Smooth muscle cell (in vitro differentiated cells): ENCODE measurements around the gene RANBP3L. TPM values are rescaled to one million over a fixed set of nuclear protein-coding genes. Genes with fewer than 3 reads are reported as not detected.

Source experiments
- DNase-seq: peaks from one replicate; lab custom pipeline; 2025; ENCODE audit not compliant: unreplicated experiment; lab: John Stamatoyannopoulos, UW
- H2AFZ ChIP-seq: fragments of 200-600 bp; sonication (generic); 2 replicates; pipeline ENCODE4 v1.6.0; 2016; ENCODE audit warnings: antibody characterized with exemption, low read depth, mild to moderate bottlenecking
- H3F3A ChIP-seq: fragments of 200-600 bp; sonication (generic); 2 replicates; pipeline ENCODE4 v1.6.0; 2017; ENCODE audit warnings: antibody characterized with exemption, low read depth
- H3K27ac ChIP-seq: fragments of 200-600 bp; sonication (generic); 2 replicates; pipeline ENCODE4 v1.5.1; 2016; ENCODE audit warnings: low read depth, mild to moderate bottlenecking
- H3K27me3 ChIP-seq: fragments of 200-600 bp; sonication (generic); 2 replicates; pipeline ENCODE4 v1.6.1; 2016; ENCODE audit warnings: low read depth, mild to moderate bottlenecking
- H3K36me3 ChIP-seq: fragments of 200-600 bp; sonication (generic); 2 replicates; pipeline ENCODE4 v1.5.1; 2016; ENCODE audit warnings: low read depth
- H3K4me1 ChIP-seq: fragments of 200-600 bp; sonication (generic); 2 replicates; pipeline ENCODE4 v1.5.1; 2016; ENCODE audit warnings: low read depth
- H3K4me2 ChIP-seq: fragments of 200-600 bp; sonication (generic); 2 replicates; pipeline ENCODE4 v1.6.0; 2016; ENCODE audit warnings: mild to moderate bottlenecking
- H3K4me3 ChIP-seq: fragments of 200-600 bp; sonication (generic); 2 replicates; pipeline ENCODE4 v1.5.1; 2016; ENCODE audit warnings: mild to moderate bottlenecking
- H3K79me2 ChIP-seq: fragments of 200-600 bp; sonication (generic); 2 replicates; pipeline ENCODE4 v1.6.0; 2016; ENCODE audit warnings: low read depth, mild to moderate bottlenecking
- H3K9ac ChIP-seq: fragments of 200-600 bp; sonication (generic); 2 replicates; pipeline ENCODE4 v1.6.0; 2016; ENCODE audit warnings: low read depth
- H3K9me3 ChIP-seq: fragments of 200-600 bp; sonication (generic); replicated peaks from 2 replicates; pipeline ENCODE4 v1.5.1; 2016; ENCODE audit warnings: low read depth
- H4K20me1 ChIP-seq: fragments of 200-600 bp; sonication (generic); 2 replicates; pipeline ENCODE4 v1.6.0; 2016; ENCODE audit warnings: low read depth
- CTCF ChIP-seq: fragments of 200-600 bp; sonication (generic); IDR thresholded peaks from 2 replicates; pipeline ENCODE4 v1.5.1; 2017; ENCODE audit warnings: borderline replicate concordance, mild to moderate bottlenecking, antibody characterized with exemption; ENCODE audit not compliant: insufficient read depth, poor library complexity, severe bottlenecking
- WGBS: methylation state at CpG from one replicate; pipeline ENCODE4 v1.1.7; 2016; ENCODE audit warnings: low lambda C conversion rate; 5-methylcytosine and 5-hydroxymethylcytosine counted together
- polyA plus RNA-seq: library from polyadenylated mRNA; unstranded; fragments of >200 nt; fragmentation: Nextera tagmentation; extraction: Ambion mirVana; gene quantifications from 2 replicates; pipeline ENCODE4 v1.2.1, GENCODE V29; 2016
- total RNA-seq: library from RNA; depleted of rRNA; stranded (reverse); fragments of >200 nt; gene quantifications from 2 replicates; pipeline ENCODE4 v1.2.3, GENCODE V29; 2014

The RANBP3L gene
- total and polyA plus RNA-seq, 2 experiments from 2014 or later, result 0.38 to 0.40 TPM

GRCh38 chr5:36214436-36214835 lies 87.3 kb downstream of the RANBP3L start:
- no peak overlapping the region for H3K4me2 ChIP-seq
- no peaks in the 10 kb centered on the region for H3K79me2 ChIP-seq
- no peaks in the 10 kb centered on the region for H3F3A ChIP-seq
- no peak overlapping the region for H2AFZ ChIP-seq
- H4K20me1 ChIP-seq, result no peaks in the 10 kb centered on the region
- no peaks in the 10 kb centered on the region for H3K9me3 ChIP-seq
- no peaks in the 10 kb centered on the region for H3K4me1 ChIP-seq
- H3K27me3 ChIP-seq, result no peaks in the 10 kb centered on the region
- H3K27ac ChIP-seq, result no peak overlapping the region
- no peak for TF ChIP-seq CTCF
- H3K36me3 ChIP-seq, result no peaks in the 10 kb centered on the region
- H3K4me3 ChIP-seq, result no peak overlapping the region
- H3K9ac ChIP-seq, result no peak overlapping the region
- no peak for DNase-seq
- 100% methylated on average over 3 of the region's 3 CpGs for WGBS

GRCh38 chr5:36209664-36210063 lies 92.0 kb downstream of the RANBP3L start:
- H3K9me3 ChIP-seq, result no peaks in the 10 kb centered on the region
- H4K20me1 ChIP-seq, result no peaks in the 10 kb centered on the region
- 74% methylated on average over 3 of the region's 3 CpGs for WGBS
- peaks cover 3% of the 10 kb centered on the region for H3K36me3 ChIP-seq
- H3F3A ChIP-seq, result no peaks in the 10 kb centered on the region
- no peaks in the 10 kb centered on the region for H3K79me2 ChIP-seq
- no peak overlapping the region for H2AFZ ChIP-seq
- H3K9ac ChIP-seq, result no peak overlapping the region
- H3K27me3 ChIP-seq, result no peaks in the 10 kb centered on the region
- no peak for TF ChIP-seq CTCF
- H3K4me1 ChIP-seq, result no peaks in the 10 kb centered on the region
- no peak overlapping the region for H3K27ac ChIP-seq
- no peak overlapping the region for H3K4me3 ChIP-seq
- DNase-seq, result no peak
- H3K4me2 ChIP-seq, result no peak overlapping the region

GRCh38 chr5:36208786-36209185 lies 92.9 kb downstream of the RANBP3L start:
- Histone ChIP-seq H3K4me2 (no peak overlapping the region), H4K20me1 (no peaks in the 10 kb centered on the region), H3K79me2 (no peaks in the 10 kb centered on the region), H3K36me3 (peaks cover 3% of the 10 kb centered on the region), H2AFZ (no peak overlapping the region), H3K27ac (no peak overlapping the region), H3K27me3 (no peaks in the 10 kb centered on the region), H3K9ac (no peak overlapping the region), H3K4me1 (no peaks in the 10 kb centered on the region), H3K9me3 (no peaks in the 10 kb centered on the region), H3K4me3 (no peak overlapping the region), H3F3A (no peaks in the 10 kb centered on the region)
- no peak for TF ChIP-seq CTCF
- DNase-seq, result no peak
- WGBS, result 91% methylated on average over 2 of the region's 2 CpGs

GRCh38 chr5:36206913-36207312 lies 94.8 kb downstream of the RANBP3L start:
- H3K9ac ChIP-seq, result no peak overlapping the region
- no peaks in the 10 kb centered on the region for H3K9me3 ChIP-seq
- H3K4me2 ChIP-seq, result no peak overlapping the region
- no peak overlapping the region for H2AFZ ChIP-seq
- no peak for TF ChIP-seq CTCF
- H3K27ac ChIP-seq, result no peak overlapping the region
- no peaks in the 10 kb centered on the region for H4K20me1 ChIP-seq
- no peaks in the 10 kb centered on the region for H3K79me2 ChIP-seq
- no peaks in the 10 kb centered on the region for H3F3A ChIP-seq
- no peaks in the 10 kb centered on the region for H3K4me1 ChIP-seq
- no peak for DNase-seq
- peaks cover 3% of the 10 kb centered on the region for H3K36me3 ChIP-seq
- no peaks in the 10 kb centered on the region for H3K27me3 ChIP-seq
- no peak overlapping the region for H3K4me3 ChIP-seq
